HepG2 (cell line): Measurements from ENCODE around the gene IL1RL1. TPM values are rescaled to one million over a fixed set of nuclear protein-coding genes. Genes with fewer than 3 reads are reported as not detected.

ENCODE experiments used
- HMGXB4 ChIP-seq, 2 experiments: sonication (generic) in 1 of 2; formaldehyde crosslinking in 1 of 2; IDR thresholded peaks; 2 replicates each; pipeline versions ENCODE4 v1.4.0 to v1.6.1; 2018 to 2020; ENCODE audit warnings: missing genetic modification reagents in 2 of 2, borderline replicate concordance in 1 of 2, low read depth in 1 of 2, mild to moderate bottlenecking in 1 of 2, missing biosample characterization in 1 of 2
- PAXIP1 ChIP-seq: sonication (generic); formaldehyde crosslinking; conservative IDR thresholded peaks from 2 replicates; pipeline ENCODE4 v1.4.0; 2020; ENCODE audit warnings: mild to moderate bottlenecking, missing genetic modification reagents, moderate library complexity
- USF2 ChIP-seq, 2 experiments: sonication (generic) in 1 of 2; formaldehyde crosslinking in 1 of 2; IDR thresholded peaks; 2 replicates each; pipeline versions ENCODE4 v1.5.1 to v1.6.1; 2011 to 2020; ENCODE audit warnings: borderline replicate concordance in 1 of 2, low read depth in 1 of 2, low read length in 1 of 2, mild to moderate bottlenecking in 1 of 2, missing genetic modification reagents in 1 of 2, moderate library complexity in 1 of 2
- ZBTB38 ChIP-seq: sonication (generic); formaldehyde crosslinking; IDR thresholded peaks from 2 replicates; pipeline ENCODE4 v1.5.1; 2020; ENCODE audit warnings: mild to moderate bottlenecking, missing genetic modification reagents
- ZNF407 ChIP-seq: sonication (generic); formaldehyde crosslinking; IDR thresholded peaks from one replicate; pipeline ENCODE4 v1.5.1; 2020; ENCODE audit warnings: mild to moderate bottlenecking, missing genetic modification reagents; ENCODE audit errors: not compliant biosample characterization
- polyA plus RNA-seq, 8 experiments: library from polyadenylated mRNA; depleted of rRNA in 3 of 8; stranded (reverse) in 7 of 8; unstranded in 1 of 8; fragments of >200 nt; fragmentation: Illumina TruSeq in 4 of 8; extraction: Trizol in 4 of 8; gene quantifications; 2 replicates each; pipeline versions ENCODE4 v1.2.1 to v1.2.3, GENCODE V29; 2011 to 2016; ENCODE audit warnings: low read depth in 4 of 8, missing spikeins in 1 of 8, mixed read lengths in 1 of 8; ENCODE audit not compliant: insufficient read depth in 1 of 8
- total RNA-seq, 5 experiments: library from RNA; depleted of rRNA; stranded (reverse); fragments of >200 nt; fragmentation: Illumina TruSeq; extraction: Trizol; gene quantifications; 2 replicates each; pipeline ENCODE4 v1.2.3, GENCODE V29; 2016; ENCODE audit warnings: low read depth in 1 of 5

The IL1RL1 gene
- total and polyA plus RNA-seq, 2 of the 13 experiments (the other 11 are each of a cell fraction or from before 2014, with no cell fraction given): 0.02 to 0.03 TPM

- TF ChIP-seq USF2 (IDR thresholded peaks at IDR 0.05; ENCODE audit: low read depth, low read length): no peak
- TF ChIP-seq USF2 (CRISPR knock-in tag; IDR thresholded peaks at IDR 0.05; ENCODE audit: borderline replicate concordance): no peak
- 0 out of 2 replicates have a peak, but pooled peaks have one; percentile 14 for TF ChIP-seq PAXIP1
- TF ChIP-seq ZBTB38 (CRISPR knock-in tag): 0 out of 2 replicates have a peak, but pooled peaks have one; percentile 46
- peak; percentile 48 for TF ChIP-seq ZNF407
- TF ChIP-seq HMGXB4 (CRISPR knock-in tag; IDR thresholded peaks at IDR 0.05; ENCODE audit: borderline replicate concordance in 1 of 2, low read depth in 1 of 2): peak; percentile 97
Measured at GRCh38 chr2:102355526-102356380, 44.4 kb downstream of the IL1RL1 start, which contains the start of gene IL18R1 (continued).
